Urothelium cell line (cell line): ENCODE results near the gene PRLR.

Source experiments
- DNase-seq: peaks from one replicate; pipeline ENCODE4 v3.0.0; 2011; ENCODE audit warnings: low spot score, mixed read lengths
- FAIRE-seq: peaks from 2 replicates; lab custom pipeline; 2011; peaks lifted over from hg19 to GRCh38; lab: Jason Lieb, UNC

Gene PRLR

DNA sequence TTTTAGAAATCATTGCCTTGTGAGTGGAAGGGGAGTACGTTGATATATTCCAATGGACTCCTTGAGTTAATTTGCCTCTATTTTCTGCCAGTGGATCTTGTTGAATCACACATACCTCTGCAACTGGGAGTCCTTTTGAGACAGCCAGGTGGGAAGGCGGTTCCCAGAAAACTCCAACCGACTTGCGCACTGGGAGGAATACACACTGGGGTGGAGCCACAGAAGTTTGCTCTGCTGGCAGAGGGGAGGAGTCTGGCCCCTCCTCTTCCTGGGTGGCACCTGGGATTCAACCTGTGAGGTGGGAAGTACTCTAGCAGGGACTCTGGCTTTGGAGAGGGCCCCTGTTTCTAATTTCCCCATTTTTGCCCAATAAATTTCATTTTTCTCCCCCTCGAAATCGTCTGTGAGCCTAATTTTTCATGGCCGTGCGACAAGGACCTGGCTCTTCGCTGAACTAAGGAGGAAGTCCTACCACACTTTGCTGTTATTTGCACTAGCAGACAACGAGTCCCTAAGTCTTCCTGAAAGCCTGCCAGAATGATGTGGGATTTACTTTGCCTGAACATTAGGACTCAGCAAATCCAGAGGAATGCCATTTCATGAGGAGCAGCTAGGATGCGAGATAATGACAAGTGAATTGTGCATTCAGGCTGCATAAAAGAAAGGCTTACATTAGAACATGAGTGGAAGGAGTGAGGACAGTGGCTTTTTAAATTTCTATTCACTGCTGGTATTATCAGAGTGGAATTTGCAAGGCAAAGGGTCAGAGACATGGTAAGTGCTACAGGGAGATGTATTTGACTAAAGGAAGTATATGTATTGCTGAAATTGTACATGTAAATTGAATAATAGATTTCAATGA lies 67.2 kb downstream of the PRLR start:
- no peak for FAIRE-seq
- no peak for DNase-seq

DNA sequence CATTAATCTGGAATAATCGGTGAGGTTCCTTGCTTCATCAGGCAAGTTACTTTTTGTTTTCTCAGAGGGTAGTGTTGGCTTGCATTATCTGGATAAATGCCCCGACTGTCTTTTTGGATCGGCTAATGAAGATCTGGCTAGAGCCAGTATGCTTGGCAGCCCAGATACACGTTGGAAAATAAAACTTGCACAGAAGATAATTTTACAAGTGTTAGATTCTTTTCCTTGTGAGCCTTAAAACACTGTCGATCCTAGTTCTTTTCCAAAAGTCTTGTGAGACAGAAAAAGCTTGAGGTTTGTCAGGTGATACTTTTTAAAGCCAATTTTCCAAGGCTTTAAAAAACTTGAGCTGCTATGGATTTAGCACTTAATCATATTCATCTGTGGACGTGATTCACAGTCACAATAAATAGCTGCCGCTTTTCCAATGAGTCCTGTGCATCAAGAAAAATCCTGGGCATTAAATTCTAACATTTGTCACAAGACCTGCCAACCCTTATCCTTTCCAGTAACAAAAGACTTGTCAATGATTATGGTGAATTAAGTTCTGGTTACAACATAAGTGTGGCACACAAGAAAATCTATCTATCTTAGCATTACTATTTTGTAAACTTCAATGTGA lies 68.5 kb downstream of the PRLR start:
- FAIRE-seq = no peak
- DNase-seq = no peak

DNA sequence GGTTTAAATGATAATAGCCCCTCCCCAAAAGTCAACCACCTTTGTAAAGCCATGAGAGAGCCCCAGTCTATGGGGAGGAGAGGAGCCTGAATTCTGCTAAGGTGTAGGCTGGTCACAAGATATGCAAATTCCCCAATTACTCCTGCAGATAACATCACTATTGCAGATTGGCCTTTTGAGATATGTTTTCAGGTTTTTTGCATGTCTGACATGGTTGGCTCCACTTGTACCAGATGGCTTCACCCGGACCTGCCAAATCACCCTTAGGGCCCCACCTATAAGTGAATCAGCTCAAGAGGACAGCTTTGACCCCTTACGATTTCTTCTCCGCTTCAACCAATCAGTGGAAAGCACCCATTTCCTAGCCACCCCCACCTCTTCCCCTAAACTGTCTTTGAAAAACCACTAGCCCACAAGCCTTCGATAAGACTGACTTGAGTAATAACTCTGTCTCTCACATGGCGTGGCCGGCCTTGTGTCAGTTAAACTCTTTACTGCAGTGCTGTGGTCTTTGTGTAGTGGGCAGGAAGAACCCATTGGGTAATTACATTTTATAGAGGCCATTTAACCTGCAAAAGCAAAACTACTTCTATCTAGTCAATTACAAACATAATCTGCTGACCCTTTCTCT lies 69.7 kb downstream of the PRLR start:
- no peak for FAIRE-seq
- DNase-seq = no peak

DNA sequence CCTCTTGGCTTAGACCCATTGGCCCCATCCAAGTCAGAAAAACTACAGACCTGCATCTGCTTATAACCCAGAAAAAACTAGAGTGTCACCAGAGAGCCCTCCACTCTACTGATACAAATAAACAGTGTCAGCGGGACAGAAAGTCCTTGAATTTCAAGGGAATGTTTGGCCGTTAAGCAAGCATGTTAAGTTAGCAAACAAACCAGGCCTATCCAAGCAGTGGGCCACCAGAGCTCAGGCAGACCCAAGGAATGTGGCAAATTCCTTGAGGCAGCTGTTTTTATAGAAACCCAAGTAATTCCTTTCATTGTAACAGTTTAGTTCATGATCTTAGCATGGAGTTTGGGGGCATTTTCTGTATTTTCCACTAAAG lies 70.9 kb downstream of the PRLR start:
- FAIRE-seq = no peak
- no peak for DNase-seq

GRCh38 chr5:35158622-35159369 lies 71.5 kb downstream of the PRLR start:
- no peak for FAIRE-seq
- no peak for DNase-seq

DNA sequence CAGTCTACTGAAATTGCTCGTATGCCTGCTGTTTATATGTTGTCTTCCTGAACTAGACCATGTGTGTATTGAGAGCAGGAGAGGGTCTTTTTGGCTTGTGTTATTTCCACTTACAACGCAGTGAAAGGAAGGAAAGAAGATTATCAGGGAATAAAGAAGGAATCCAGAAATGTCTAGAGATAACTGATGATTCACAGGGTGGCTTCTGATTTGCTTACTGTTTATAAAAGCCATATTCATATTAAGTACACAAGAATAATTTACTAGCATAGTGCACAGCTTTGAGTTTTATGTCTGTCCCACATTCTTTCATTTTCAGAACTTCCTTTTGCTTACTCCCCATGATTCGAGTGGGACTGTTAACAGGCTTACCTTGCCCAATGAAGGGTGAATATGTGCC lies 72.1 kb downstream of the PRLR start:
- FAIRE-seq (no peak), DNase-seq (no peak)

DNA sequence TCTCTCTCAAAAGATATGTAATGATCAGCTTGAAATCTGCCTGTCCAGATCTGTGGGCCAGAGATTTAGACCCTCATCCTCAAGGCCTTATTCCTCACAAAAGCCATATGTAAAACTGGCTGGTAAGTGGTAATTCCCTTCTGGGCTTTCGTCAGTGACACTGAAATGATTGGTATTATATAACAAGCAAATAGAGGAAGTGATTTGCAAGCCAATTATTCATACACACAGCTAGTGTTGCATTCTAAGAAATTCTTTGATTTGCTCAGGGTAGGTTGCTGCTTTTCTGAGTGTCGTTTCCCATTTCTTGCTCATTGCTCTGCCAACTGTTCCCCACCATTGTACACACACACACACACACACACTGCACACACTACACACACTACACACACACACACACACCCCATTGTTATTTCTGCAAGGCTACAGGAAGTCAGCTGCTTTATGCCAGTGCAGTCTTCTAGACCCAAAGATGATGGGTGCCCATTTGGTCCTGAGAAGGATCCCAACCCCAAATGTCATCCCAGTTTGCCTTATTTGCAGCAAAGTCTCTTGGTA lies 76.8 kb downstream of the PRLR start:
- peak; percentile 62 for FAIRE-seq

DNA sequence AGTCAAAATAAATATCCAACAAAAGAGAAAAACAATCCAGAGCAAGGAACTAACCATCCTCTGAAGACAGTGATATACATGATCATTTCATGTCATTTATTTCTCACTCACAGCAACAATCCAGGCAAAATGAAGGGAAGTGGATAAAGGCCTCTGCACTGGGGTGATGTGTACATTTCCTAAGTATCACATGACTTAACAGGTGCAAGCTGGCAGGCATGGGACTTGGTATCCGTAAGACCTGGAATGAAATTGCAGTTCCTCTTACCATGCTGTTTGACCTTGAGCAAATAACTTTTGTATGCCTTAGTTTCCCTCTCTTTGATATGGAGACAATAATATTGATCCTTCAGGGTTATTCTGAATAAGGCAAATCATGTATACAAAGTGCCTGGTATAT lies 77.6 kb downstream of the PRLR start:
- DNase-seq (no peak), FAIRE-seq (no peak)

More for the DNA sequence above, 76.8 kb downstream of the PRLR start:
- no peak for DNase-seq

- no peak for DNase-seq
- FAIRE-seq = no peak
These were observed 79.0 kb downstream of the PRLR start for GRCh38 chr5:35151146-35151920.

GRCh38 chr5:35149041-35149440 lies 81.2 kb downstream of the PRLR start:
- FAIRE-seq (no peak), DNase-seq (no peak)

DNA sequence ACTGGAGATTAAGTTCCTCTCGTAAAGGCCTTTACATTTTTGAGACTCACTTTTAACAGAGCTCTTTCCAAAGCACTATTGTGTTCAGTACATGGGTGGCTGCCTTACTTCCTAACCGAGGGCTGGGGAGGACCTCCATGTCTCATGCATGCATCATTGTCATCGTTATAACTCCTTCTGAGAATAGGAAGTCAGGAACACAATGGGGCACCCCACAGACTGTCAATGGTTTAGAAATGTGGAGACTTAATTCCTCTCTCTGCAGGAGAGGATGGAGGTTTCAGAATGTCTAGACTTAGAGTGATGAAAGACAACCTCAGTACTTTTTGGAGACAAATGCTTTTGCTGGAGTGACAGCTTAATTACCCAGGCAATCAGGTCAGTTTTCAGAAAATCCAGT lies 83.9 kb downstream of the PRLR start:
- DNase-seq = no peak
- FAIRE-seq = no peak

DNA sequence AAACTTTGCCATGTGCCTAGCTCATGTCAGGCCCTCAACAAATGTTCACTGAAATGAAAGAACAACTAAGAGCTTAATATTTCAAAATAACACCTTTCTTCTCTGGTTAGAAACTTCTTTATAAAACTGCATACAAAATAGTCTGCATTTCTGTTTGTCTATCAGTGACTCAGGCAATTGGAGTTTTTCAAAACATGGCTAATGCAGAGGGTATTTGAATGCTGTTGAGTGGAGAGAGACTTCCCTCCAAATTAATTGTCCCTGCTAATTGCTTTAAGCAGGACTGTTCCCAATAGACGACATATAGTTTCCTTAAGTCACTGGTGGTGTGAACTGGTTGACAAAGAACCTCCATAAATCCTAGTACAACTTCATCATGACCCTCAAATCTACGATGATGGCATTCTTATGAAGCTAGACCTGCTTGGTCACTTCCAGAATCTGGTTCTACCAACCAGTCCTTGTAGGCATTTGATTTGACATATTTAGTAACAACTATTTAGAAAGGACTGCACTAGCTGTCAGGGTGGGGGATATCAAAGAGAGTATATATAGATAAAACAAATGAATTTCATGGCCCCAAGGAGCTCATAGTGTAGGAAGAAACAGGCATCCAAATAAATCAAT lies 84.5 kb downstream of the PRLR start:
- FAIRE-seq (no peak), DNase-seq (no peak)

- DNase-seq (no peak), FAIRE-seq (no peak)
These were observed 85.3 kb downstream of the PRLR start for GRCh38 chr5:35145012-35145411.

DNA sequence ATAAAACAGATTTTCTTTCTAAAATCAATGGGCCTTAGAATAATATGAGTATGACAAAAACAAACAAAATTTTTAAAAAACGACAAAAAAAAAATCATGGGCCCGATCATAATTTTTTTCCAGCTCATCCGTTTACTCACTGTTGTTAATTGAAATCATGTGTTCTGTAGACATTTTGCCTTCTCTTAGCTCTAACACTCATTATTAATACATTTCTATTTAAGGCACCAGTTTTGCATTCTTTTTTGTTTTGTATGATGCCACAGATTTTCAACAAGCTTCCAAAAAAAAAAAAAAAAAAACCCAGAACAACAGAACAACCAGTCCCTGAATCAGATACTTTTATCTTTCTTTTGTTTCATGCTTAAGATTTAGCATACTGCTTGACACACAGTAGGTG lies 86.4 kb downstream of the PRLR start:
- no peak for FAIRE-seq
- no peak for DNase-seq

DNA sequence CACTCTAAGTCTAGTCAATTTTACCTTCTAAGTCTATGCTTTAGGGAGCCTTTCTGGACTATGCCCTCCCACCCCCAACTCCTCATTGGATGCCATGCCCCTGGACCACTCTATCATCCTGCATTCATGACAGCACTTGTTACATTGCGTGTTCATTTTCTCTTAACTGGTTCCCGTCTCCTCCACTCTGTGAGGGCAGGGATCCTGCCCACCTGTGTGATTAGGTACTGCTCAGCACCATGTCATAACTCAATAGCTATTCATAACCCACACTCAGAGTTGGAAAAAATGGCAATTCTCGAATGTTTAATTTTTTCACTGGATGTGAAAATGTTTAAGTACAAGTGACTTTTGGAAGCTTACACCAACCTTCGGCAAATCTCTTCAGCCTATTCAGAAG lies 88.5 kb downstream of the PRLR start:
- FAIRE-seq (peak; percentile 91), DNase-seq (no peak)

DNA sequence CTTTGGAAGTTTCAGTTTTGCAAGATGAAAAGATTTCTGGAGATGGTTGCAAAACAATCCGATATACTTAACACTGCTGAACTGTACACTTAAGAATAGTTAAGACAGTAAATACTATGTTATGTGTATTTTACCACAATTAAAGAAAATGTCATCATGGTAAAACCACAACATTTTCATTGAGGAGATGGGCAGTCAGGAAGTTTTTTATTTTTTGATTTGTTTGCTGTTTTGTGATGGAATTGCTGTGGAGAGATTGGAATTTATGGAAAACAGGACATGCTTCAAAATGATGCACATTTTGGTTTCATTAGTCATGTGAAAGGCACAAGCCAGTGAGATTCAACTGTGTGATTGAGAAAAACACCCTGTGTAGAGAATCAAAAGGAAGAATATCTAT lies 92.1 kb downstream of the PRLR start:
- DNase-seq (peak; percentile 44), FAIRE-seq (no peak)

DNA sequence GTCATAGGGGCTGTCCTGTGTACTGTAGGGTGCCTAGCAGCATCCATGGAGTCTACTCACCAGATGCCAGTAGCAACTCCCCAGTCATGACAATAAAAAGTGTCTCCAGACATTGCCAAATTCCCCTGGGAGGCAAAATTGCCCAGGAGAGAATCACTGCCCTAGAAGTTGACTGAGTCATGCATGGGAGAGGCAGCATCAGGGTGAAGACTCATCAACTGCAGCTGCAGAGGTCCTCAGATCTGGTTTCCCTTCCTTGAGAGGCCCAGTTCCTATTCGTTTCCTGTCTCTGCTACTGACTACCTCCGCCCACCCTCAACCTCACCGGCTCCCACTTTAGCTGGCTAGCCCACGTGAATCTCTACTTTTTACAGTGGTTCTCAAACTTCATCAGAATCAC lies 93.9 kb downstream of the PRLR start:
- FAIRE-seq = peak; percentile 90
- DNase-seq = peak; percentile 90

DNA sequence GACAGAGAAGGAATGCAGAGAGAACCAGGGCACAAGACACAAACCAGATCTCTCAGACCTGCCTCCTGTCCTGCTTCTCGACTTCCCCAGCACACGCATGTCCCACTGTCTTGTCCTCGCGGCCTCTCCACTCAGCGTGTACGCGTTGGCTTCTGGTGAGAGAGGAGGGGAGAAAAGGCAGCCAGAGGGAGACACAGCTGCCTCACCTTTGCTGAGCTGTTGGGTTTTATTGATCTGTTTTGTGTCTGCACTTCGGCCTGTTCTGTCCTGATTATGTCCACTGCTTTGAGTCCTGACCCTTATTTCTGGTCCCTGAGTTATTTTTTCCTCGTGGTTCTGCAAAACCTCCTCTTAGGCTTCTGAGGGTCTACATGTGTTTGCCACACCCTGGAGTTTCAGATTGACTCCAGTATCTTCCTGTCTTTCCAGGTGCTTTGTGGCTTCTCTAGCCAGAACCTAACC lies 95.0 kb downstream of the PRLR start:
- DNase-seq (no peak), FAIRE-seq (no peak)

DNA sequence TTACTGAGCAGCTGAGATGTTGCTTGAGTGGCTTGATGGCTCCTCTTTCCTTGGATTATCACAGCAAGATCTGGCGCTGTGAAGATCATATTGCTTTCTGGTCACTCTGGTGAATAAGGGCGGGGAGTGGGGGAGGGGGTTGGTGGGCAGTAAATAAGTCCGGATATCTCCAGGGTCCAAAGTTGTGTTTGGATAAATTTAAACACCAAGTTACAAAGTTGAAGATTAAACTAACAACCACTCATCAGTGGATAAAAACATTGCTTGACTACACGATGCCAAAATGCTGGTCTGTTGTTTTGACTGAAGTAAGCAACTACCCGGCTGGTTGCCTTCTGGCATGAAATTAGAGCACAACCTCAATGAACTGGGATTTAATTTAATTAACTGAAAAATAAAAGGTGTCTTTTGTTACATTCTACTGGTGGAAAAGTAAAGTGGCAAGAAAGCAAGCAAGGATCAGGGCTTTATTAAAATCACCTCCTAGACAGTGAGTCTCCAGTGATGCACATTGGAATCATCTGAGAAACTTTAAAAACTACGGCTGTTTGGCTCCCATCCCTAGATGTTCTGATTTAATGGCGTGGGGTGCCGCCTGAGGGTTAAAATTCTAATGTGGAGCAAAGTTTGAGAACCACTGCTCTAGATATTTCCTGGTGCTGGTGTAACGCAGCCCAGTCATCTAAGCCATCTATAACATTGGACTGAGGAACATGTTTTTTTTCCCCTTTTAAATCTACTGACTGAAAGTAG lies 95.8 kb downstream of the PRLR start:
- FAIRE-seq (no peak), DNase-seq (no peak)
